HCT116 (cell line): ENCODE measurements around the gene TSTD2.

Experiments used
- EZH2 ChIP-seq: fragments of 200-600 bp; sonication (generic); IDR thresholded peaks from 2 replicates; pipeline ENCODE4 v1.6.1; 2017; ENCODE audit warnings: antibody characterized with exemption, mixed run types
- POLR2AphosphoS5 ChIP-seq: IDR thresholded peaks from 2 replicates; pipeline ENCODE4 v1.6.1; 2011; ENCODE audit warnings: mild to moderate bottlenecking, low read depth, low read length, moderate library complexity
- YY1 ChIP-seq: IDR thresholded peaks from 2 replicates; pipeline ENCODE4 v1.6.1; 2011; ENCODE audit warnings: low read length, low read depth, moderate library complexity, mild to moderate bottlenecking; ENCODE audit not compliant: insufficient replicate concordance; ENCODE audit errors: extremely low read depth
- ZNF274 ChIP-seq: fragments of 200-500 bp; sonication (Bioruptor generic); IDR thresholded peaks from 2 replicates; pipeline ENCODE4 v1.6.1; 2014; ENCODE audit warnings: mild to moderate bottlenecking, low read depth, low read length, inconsistent platforms
- TF ChIP-seq, protein P1 (sequence below), 3 experiments: fragments of 200-600 bp in 1 of 3; sonication (generic) in 1 of 3; IDR thresholded peaks in 2 of 3; conservative IDR thresholded peaks in 1 of 3; 2 replicates each; pipeline ENCODE4 v1.5.1; 2012 to 2017; ENCODE audit warnings: low read depth in 2 of 3, low read length in 2 of 3, antibody characterized with exemption in 1 of 3, borderline replicate concordance in 1 of 3, control low read depth in 1 of 3, mild to moderate bottlenecking in 1 of 3, mixed read lengths in 1 of 3, mixed run types in 1 of 3, moderate library complexity in 1 of 3; ENCODE audit not compliant: insufficient read depth in 1 of 3

DNA sequence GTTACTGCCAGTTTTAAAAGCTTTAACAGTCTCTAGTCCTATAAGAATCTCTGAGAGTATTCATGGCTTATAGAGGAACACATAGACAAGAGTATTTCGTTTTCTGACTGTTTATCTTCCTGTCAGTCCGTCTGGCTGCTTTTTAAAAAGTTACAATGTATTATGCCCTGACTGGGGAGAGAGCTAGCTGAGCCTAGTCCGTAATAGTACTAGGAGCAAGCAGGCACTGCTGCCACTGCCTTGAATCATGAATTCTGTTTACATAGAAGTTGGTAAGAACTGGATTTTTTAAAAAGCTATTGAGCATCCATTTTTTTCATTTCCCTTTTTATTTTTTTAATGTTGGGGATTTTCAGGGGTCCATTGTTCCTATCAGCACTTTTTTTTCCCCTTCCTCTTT, 37.4 kb upstream of the TSTD2 start:
- TF ChIP-seq ZNF274, result no peak
- no peak for TF ChIP-seq EZH2
- TF ChIP-seq, protein P1, sequence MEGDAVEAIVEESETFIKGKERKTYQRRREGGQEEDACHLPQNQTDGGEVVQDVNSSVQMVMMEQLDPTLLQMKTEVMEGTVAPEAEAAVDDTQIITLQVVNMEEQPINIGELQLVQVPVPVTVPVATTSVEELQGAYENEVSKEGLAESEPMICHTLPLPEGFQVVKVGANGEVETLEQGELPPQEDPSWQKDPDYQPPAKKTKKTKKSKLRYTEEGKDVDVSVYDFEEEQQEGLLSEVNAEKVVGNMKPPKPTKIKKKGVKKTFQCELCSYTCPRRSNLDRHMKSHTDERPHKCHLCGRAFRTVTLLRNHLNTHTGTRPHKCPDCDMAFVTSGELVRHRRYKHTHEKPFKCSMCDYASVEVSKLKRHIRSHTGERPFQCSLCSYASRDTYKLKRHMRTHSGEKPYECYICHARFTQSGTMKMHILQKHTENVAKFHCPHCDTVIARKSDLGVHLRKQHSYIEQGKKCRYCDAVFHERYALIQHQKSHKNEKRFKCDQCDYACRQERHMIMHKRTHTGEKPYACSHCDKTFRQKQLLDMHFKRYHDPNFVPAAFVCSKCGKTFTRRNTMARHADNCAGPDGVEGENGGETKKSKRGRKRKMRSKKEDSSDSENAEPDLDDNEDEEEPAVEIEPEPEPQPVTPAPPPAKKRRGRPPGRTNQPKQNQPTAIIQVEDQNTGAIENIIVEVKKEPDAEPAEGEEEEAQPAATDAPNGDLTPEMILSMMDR (IDR thresholded peaks at IDR 0.05 in 2 of 3, conservative IDR thresholded peaks at IDR 0.05 in 1 of 3; ENCODE audit: borderline replicate concordance in 1 of 3, insufficient read depth in 1 of 3, low read depth in 2 of 3, low read length in 2 of 3), result no peak
- TF ChIP-seq POLR2AphosphoS5, result no peak
- no peak for TF ChIP-seq YY1
